DND-41 (cell line): ENCODE results near the gene TIMM22.

Experiments
- ATAC-seq: fragments of 200-7000 bp; cut with Tn5 transposase; 3 replicates; pipeline ENCODE4 v1.9.1; 2021; ENCODE audit warnings: low read depth; ENCODE audit not compliant: insufficient read depth
- DNase-seq: peaks from one replicate; pipeline ENCODE4 v3.0.0-alpha.2; 2020
- H2AFZ ChIP-seq: 2 replicates; pipeline ENCODE4 v1.6.0; 2012; ENCODE audit warnings: low read depth, low read length
- H3K27ac ChIP-seq: 2 replicates; pipeline ENCODE4 v1.5.1; 2012; ENCODE audit warnings: low read length, inconsistent platforms
- H3K27me3 ChIP-seq: fragments of 200-600 bp; sonication (generic); 2 replicates; pipeline ENCODE4 v1.6.0; 2012; ENCODE audit warnings: low read length, mild to moderate bottlenecking, inconsistent platforms; ENCODE audit not compliant: insufficient read depth, poor library complexity
- H3K36me3 ChIP-seq: 2 replicates; pipeline ENCODE4 v1.5.1; 2012; ENCODE audit warnings: low read length, inconsistent platforms; ENCODE audit not compliant: insufficient read depth
- H3K4me1 ChIP-seq: 2 replicates; pipeline ENCODE4 v1.5.1; 2012; ENCODE audit warnings: mild to moderate bottlenecking, low read length; ENCODE audit not compliant: insufficient read depth
- H3K4me2 ChIP-seq: 2 replicates; pipeline ENCODE4 v1.6.0; 2012; ENCODE audit warnings: mild to moderate bottlenecking, moderate library complexity, low read length, inconsistent platforms; ENCODE audit not compliant: insufficient read depth
- H3K4me3 ChIP-seq, 2 experiments: fragments of 200-600 bp in 1 of 2; shearing (Covaris generic) in 1 of 2; 2 replicates each; pipeline ENCODE4 v1.5.1; 2012 to 2016; ENCODE audit warnings: inconsistent platforms in 2 of 2, low read length in 2 of 2, mild to moderate bottlenecking in 2 of 2, low read depth in 1 of 2, moderate library complexity in 1 of 2
- H3K79me2 ChIP-seq: 2 replicates; pipeline ENCODE4 v1.6.0; 2012; ENCODE audit warnings: low read length, inconsistent platforms; ENCODE audit not compliant: insufficient read depth
- H3K9ac ChIP-seq: 2 replicates; pipeline ENCODE4 v1.6.0; 2012; ENCODE audit warnings: low read depth, mild to moderate bottlenecking, inconsistent platforms, low read length, moderate library complexity
- H3K9me3 ChIP-seq: 2 replicates; pipeline ENCODE4 v1.5.1; 2012; ENCODE audit warnings: low read length, moderate library complexity, mild to moderate bottlenecking, inconsistent platforms; ENCODE audit not compliant: insufficient read depth, severe bottlenecking
- H4K20me1 ChIP-seq: 2 replicates; pipeline ENCODE4 v1.6.0; 2012; ENCODE audit warnings: low read length; ENCODE audit not compliant: insufficient read depth
- CTCF ChIP-seq: IDR thresholded peaks from 2 replicates; pipeline ENCODE4 v1.5.1; 2012; ENCODE audit warnings: borderline replicate concordance, low read length, moderate library complexity, mild to moderate bottlenecking; ENCODE audit not compliant: poor library complexity, severe bottlenecking; ENCODE audit errors: extremely low read depth
- EZH2 ChIP-seq: IDR thresholded peaks from 3 replicates; pipeline ENCODE4 v1.6.1; 2012; ENCODE audit warnings: borderline replicate concordance, low read depth, mild to moderate bottlenecking, moderate library complexity, low read length, inconsistent platforms; ENCODE audit not compliant: severe bottlenecking

TIMM22 gene

GRCh38 chr17:962166-962565 is 34.8 kb upstream of the TIMM22 start:
- no peaks in the 10 kb centered on the region for H4K20me1 ChIP-seq
- TF ChIP-seq EZH2 (no peak), CTCF (no peak)
- no peaks in the 10 kb centered on the region for H3K79me2 ChIP-seq
- H3K9me3 ChIP-seq = no peaks in the 10 kb centered on the region
- no peak overlapping the region for H3K4me3 ChIP-seq
- no peak overlapping the region for H3K9ac ChIP-seq
- DNase-seq (no peak), ATAC-seq (no peak)
- H3K36me3 ChIP-seq = no peaks in the 10 kb centered on the region
- H3K27ac ChIP-seq = no peak overlapping the region
- H3K27me3 ChIP-seq = peaks cover 3% of the 10 kb centered on the region
- H2AFZ ChIP-seq = no peak overlapping the region
- no peaks in the 10 kb centered on the region for H3K4me1 ChIP-seq
- no peak overlapping the region for H3K4me2 ChIP-seq

GRCh38 chr17:962670-963069 is 34.3 kb upstream of the TIMM22 start:
- no peak for DNase-seq
- Histone ChIP-seq H3K36me3 (no peaks in the 10 kb centered on the region), H3K9ac (no peak overlapping the region), H3K4me3 (no peak overlapping the region), H3K9me3 (no peaks in the 10 kb centered on the region), H3K4me2 (no peak overlapping the region), H3K79me2 (no peaks in the 10 kb centered on the region), H3K4me1 (no peaks in the 10 kb centered on the region), H3K27ac (no peak overlapping the region), H4K20me1 (no peaks in the 10 kb centered on the region), H2AFZ (no peak overlapping the region), H3K27me3 (peaks cover 3% of the 10 kb centered on the region)
- TF ChIP-seq EZH2 = no peak
- no peak for ATAC-seq

GRCh38 chr17:964876-965275 is 32.1 kb upstream of the TIMM22 start:
- Histone ChIP-seq H2AFZ (no peak overlapping the region), H4K20me1 (no peaks in the 10 kb centered on the region), H3K9me3 (no peaks in the 10 kb centered on the region), H3K79me2 (no peaks in the 10 kb centered on the region), H3K36me3 (no peaks in the 10 kb centered on the region), H3K9ac (no peak overlapping the region), H3K27ac (no peak overlapping the region), H3K4me2 (no peak overlapping the region), H3K4me1 (no peaks in the 10 kb centered on the region), H3K4me3 (no peak overlapping the region), H3K27me3 (peaks cover 5% of the 10 kb centered on the region)
- DNase-seq = no peak
- no peak for TF ChIP-seq EZH2
- TF ChIP-seq CTCF = no peak
- no peak for ATAC-seq

GRCh38 chr17:965311-965989 is 31.5 kb upstream of the TIMM22 start:
- Histone ChIP-seq H3K4me1 (no peaks in the 10 kb centered on the region), H4K20me1 (no peaks in the 10 kb centered on the region), H2AFZ (no peak overlapping the region), H3K36me3 (no peaks in the 10 kb centered on the region), H3K79me2 (no peaks in the 10 kb centered on the region), H3K27ac (no peak overlapping the region), H3K9ac (no peak overlapping the region), H3K27me3 (peaks cover 5% of the 10 kb centered on the region), H3K4me2 (no peak overlapping the region), H3K4me3 (no peak overlapping the region), H3K9me3 (no peaks in the 10 kb centered on the region)
- TF ChIP-seq CTCF = no peak
- TF ChIP-seq EZH2 = no peak
- ATAC-seq = no peak
- no peak for DNase-seq
